ENCODE results near the gene NARF.

- no peak for TF ChIP-seq CTCF (IDR thresholded peaks at IDR 0.05)
- TF ChIP-seq EZH2 (IDR thresholded peaks at IDR 0.05; ENCODE audit: borderline replicate concordance, insufficient read depth, low read depth, low read length, poor library complexity, severe bottlenecking), result no peak
Observed at GRCh38 chr17:82505296-82505695, 46.8 kb downstream of the NARF start.
